ENCODE measurements around the gene SLC12A3.

- no peak for TF ChIP-seq POLR2A (IDR thresholded peaks at IDR 0.05)
- no peak for TF ChIP-seq CTCF (IDR thresholded peaks at IDR 0.05)
Observed at GRCh38 chr16:56930486-56931270, 65.7 kb downstream of the SLC12A3 start.

All from breast epithelium (tissue), 3 donors.